Prostate gland (tissue), 2 donors: ENCODE measurements around the gene WDR13. TPM values are rescaled to one million over a fixed set of nuclear protein-coding genes. Genes with fewer than 3 reads are reported as not detected.

ENCODE experiments used
- DNase-seq: peaks from one replicate; pipeline ENCODE4 v3.0.0-alpha.2; 2019; ENCODE audit warnings: low spot score
- H3K27ac ChIP-seq, 2 donors: fragments of 200-600 bp; sonication (generic); 2 replicates each; pipeline ENCODE4 v1.5.1; 2017 to 2019
- H3K27me3 ChIP-seq: fragments of 200-600 bp; sonication (generic); replicated peaks from 2 replicates; pipeline ENCODE4 v1.5.1; 2019; ENCODE audit not compliant: insufficient read depth
- H3K36me3 ChIP-seq, 2 donors: fragments of 200-600 bp; sonication (generic); 1 replicate in 1 of 2; 2 replicates in 1 of 2; pipeline versions ENCODE4 v1.5.1 to v1.8.1; 2017 to 2019
- H3K4me1 ChIP-seq: fragments of 200-600 bp; sonication (generic); replicated peaks from 2 replicates; pipeline ENCODE4 v1.5.1; 2019
- H3K4me3 ChIP-seq, 2 donors: fragments of 200-600 bp; sonication (generic); 2 replicates each; pipeline ENCODE4 v1.5.1; 2017 to 2019
- H3K9me3 ChIP-seq: fragments of 200-600 bp; sonication (generic); 2 replicates; pipeline ENCODE4 v1.5.1; 2017
- POLR2A ChIP-seq: fragments of 450-650 bp; IDR thresholded peaks from one replicate; pipeline ENCODE4 v1.6.1; 2016; ENCODE audit warnings: antibody characterized with exemption, mild to moderate bottlenecking
- POLR2AphosphoS5 ChIP-seq: sonication (generic); formaldehyde crosslinking; IDR thresholded peaks from one replicate; pipeline ENCODE4 v1.6.1; 2017; ENCODE audit warnings: antibody characterized with exemption
- WGBS: methylation state at CpG from one replicate; pipeline ENCODE4 v1.1.5; 2018; 5-methylcytosine and 5-hydroxymethylcytosine counted together
- intact Hi-C: fragments of 100-400 bp; cut with DNase I; formaldehyde crosslinking; loops from one replicate; pipeline ENCODE4 v1.14.2; 2022
- total RNA-seq, 2 donors: library from RNA; depleted of rRNA; stranded (reverse); fragments of >200 nt; gene quantifications; one replicate each; pipeline ENCODE4 v1.1.0, GENCODE V29; 2016
- TF ChIP-seq, protein P1 (sequence below), 4 experiments: fragments of 200-600 bp in 2 of 4; fragments of 450-650 bp in 2 of 4; sonication (generic) in 2 of 4; IDR thresholded peaks; 1 replicate in 3 of 4; 2 replicates in 1 of 4; pipeline ENCODE4 v1.5.1; 2016 to 2019; ENCODE audit warnings: antibody characterized with exemption in 4 of 4, mild to moderate bottlenecking in 2 of 4, moderate library complexity in 2 of 4

Gene WDR13
- total RNA-seq, 2 donors from 2014 or later = 102 to 190 TPM

DNA sequence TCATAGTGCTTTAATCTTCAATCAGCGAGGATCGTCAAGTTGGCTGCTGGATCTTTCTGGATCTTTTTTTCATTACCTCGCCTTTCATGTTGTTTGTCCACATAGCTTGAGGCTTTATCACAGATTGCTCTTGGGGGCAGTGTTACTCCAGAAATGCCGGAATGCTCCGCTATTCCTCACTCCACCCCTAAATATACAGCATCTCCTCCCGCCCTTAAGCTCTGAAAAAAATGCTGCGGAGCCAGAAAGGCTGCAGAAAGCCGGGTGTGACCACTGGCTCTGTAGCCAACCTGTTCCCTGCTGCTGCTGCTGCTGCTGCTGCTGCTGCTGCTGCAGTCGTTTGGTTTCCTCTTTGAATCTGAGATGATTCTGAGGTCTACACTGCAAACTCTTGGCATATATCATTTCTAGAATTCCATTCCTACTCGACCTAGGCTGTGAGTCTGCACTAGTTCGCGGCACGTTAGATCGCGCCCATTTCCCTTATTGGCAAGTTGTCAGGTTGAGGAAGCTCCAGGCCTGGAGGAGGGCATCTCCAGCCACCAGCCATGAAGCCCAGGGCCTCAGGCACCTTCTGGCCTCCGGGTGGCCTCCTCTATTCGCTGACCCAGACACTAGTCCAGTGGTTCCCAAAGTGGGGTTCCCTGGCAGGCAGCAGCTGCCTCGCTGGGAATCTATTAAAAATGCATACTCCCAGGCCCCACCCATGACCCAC lies 34.2 kb downstream of the WDR13 start:
- no peak overlapping the region for H3K4me3 ChIP-seq

DNA sequence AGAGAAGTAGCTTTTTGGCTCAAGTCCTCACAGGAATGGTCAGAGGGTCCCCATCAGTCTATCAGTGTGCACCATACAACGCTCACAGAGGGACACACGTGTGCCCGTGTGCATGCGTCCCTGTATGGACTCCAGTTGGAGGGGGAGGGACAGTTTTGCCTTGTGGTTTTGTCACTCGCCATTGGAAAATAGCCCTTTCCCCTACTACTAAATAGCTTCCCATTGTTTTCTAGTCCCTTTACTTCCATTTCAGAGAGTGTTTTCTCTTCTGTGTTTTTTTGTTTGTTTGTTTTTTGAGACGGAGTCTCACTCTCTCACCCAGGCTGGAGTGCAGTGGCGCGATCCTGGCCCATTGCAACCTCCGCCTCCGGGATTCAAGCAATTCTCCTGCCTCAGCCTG lies 34.9 kb downstream of the WDR13 start:
- 57% methylated on average over 8 of the region's 10 CpGs for WGBS
- DNase-seq = no peak
- Histone ChIP-seq H3K27ac (no peak overlapping the region), H3K4me1 (no peaks in the 10 kb centered on the region), H3K27me3 (no peaks in the 10 kb centered on the region), H3K4me3 (no peak overlapping the region), H3K9me3 (no peaks in the 10 kb centered on the region), H3K36me3 (no peaks in the 10 kb centered on the region)
- TF ChIP-seq, protein P1, sequence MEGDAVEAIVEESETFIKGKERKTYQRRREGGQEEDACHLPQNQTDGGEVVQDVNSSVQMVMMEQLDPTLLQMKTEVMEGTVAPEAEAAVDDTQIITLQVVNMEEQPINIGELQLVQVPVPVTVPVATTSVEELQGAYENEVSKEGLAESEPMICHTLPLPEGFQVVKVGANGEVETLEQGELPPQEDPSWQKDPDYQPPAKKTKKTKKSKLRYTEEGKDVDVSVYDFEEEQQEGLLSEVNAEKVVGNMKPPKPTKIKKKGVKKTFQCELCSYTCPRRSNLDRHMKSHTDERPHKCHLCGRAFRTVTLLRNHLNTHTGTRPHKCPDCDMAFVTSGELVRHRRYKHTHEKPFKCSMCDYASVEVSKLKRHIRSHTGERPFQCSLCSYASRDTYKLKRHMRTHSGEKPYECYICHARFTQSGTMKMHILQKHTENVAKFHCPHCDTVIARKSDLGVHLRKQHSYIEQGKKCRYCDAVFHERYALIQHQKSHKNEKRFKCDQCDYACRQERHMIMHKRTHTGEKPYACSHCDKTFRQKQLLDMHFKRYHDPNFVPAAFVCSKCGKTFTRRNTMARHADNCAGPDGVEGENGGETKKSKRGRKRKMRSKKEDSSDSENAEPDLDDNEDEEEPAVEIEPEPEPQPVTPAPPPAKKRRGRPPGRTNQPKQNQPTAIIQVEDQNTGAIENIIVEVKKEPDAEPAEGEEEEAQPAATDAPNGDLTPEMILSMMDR (IDR thresholded peaks at IDR 0.05) = no peak
- TF ChIP-seq POLR2A = no peak
- no peak for TF ChIP-seq POLR2AphosphoS5
- intact Hi-C loops = no loop called here

More for the DNA sequence above, 34.2 kb downstream of the WDR13 start:
- DNase-seq = peak; percentile 69
- H3K9me3 ChIP-seq = no peaks in the 10 kb centered on the region
- peak; percentile 80 for TF ChIP-seq POLR2AphosphoS5
- TF ChIP-seq, protein P1 (IDR thresholded peaks at IDR 0.05) = peak in 3 of 4 experiments; percentile 23 to 65 (median 57)
- no peak for TF ChIP-seq POLR2A
- 0% methylated on average over 9 of the region's 18 CpGs for WGBS
- H3K36me3 ChIP-seq = no peaks in the 10 kb centered on the region
- intact Hi-C loops = no loop called here
- H3K4me1 ChIP-seq = no peaks in the 10 kb centered on the region
- no peaks in the 10 kb centered on the region for H3K27me3 ChIP-seq
- H3K27ac ChIP-seq = no peak overlapping the region

DNA sequence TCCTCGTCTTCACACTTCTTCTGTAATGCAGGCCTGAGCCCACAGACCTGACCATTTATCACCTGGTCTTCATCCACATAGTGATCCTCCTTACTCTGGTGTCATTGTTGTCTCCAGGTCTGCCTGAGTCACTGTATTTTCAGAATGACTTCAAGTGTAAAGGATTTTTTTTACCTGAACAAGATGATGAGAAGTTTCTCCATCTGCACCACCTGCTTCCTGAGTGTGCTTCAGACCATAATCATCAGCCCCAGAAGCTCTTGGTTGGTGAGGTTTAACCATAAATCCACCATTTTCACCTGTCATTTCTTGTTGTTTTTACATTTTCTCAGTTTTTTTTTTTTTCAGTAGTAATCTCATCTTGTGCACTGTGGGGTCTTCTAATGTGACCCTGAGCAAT lies 39.0 kb downstream of the WDR13 start:
- intact Hi-C loops = no loop called here
- WGBS = 68% methylated on average over 1 of the region's 1 CpG
- H3K9me3 ChIP-seq = no peaks in the 10 kb centered on the region
- no peaks in the 10 kb centered on the region for H3K36me3 ChIP-seq
- H3K4me3 ChIP-seq = no peak overlapping the region
- TF ChIP-seq POLR2A (no peak), POLR2AphosphoS5 (no peak)
- TF ChIP-seq, protein P1 (IDR thresholded peaks at IDR 0.05) = no peak
- no peaks in the 10 kb centered on the region for H3K27me3 ChIP-seq
- no peak overlapping the region for H3K27ac ChIP-seq
- H3K4me1 ChIP-seq = no peaks in the 10 kb centered on the region
- no peak for DNase-seq

DNA sequence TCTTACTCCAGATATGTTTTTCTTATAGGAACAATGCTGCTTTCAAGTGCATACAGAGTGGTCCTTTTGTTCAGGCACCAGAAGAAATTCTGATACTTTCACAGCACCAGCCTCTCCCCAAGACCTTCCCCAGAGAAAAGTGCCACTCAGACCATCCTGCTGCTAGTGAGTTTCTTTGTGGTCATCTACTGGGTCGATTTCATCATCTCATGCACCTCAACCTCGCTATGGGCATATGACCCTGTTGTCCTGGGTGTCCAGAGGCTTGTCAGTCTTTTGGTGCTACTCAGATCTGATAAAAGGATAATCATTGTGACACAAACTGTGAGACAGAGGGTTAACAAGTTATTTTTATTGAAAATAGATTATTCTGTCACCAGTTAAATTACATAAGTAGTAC lies 39.5 kb downstream of the WDR13 start:
- H3K9me3 ChIP-seq = no peaks in the 10 kb centered on the region
- no peaks in the 10 kb centered on the region for H3K4me1 ChIP-seq
- intact Hi-C loops = no loop called here
- no peaks in the 10 kb centered on the region for H3K27me3 ChIP-seq
- TF ChIP-seq POLR2AphosphoS5 (no peak), POLR2A (no peak)
- TF ChIP-seq, protein P1 (IDR thresholded peaks at IDR 0.05) = no peak
- no peak overlapping the region for H3K4me3 ChIP-seq
- no peaks in the 10 kb centered on the region for H3K36me3 ChIP-seq
- no peak overlapping the region for H3K27ac ChIP-seq
- DNase-seq = no peak
- WGBS = 67% methylated on average over 2 of the region's 2 CpGs

DNA sequence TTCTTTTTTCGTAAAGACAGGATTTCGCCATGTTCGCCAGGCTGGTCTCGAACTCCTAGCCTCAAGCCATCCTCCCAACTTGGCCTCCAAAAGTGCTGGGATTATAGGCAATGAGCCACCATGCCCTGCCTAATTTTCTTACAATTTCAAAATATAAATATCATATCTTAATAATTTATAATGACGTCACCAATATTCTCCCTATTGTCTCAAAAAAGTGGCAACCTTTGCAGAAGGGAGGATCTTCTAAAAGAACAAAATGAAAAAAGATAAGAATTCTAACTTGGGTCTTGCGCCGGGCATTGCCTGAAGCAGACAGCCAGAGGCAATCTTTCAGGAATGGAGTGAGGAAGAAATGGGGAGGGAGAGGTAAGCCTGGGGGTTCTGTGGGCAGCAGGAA lies 48.4 kb downstream of the WDR13 start:
- H3K27me3 ChIP-seq = no peaks in the 10 kb centered on the region
- H3K36me3 ChIP-seq = no peaks in the 10 kb centered on the region
- TF ChIP-seq POLR2AphosphoS5 = no peak
- TF ChIP-seq, protein P1 (IDR thresholded peaks at IDR 0.05) = no peak
- no peak for TF ChIP-seq POLR2A
- DNase-seq = no peak
- H3K4me1 ChIP-seq = no peaks in the 10 kb centered on the region
- intact Hi-C loops = no loop called here
- no peak overlapping the region for H3K27ac ChIP-seq
- H3K4me3 ChIP-seq = no peak overlapping the region
- WGBS = 90% methylated on average over 7 of the region's 7 CpGs
- H3K9me3 ChIP-seq = no peaks in the 10 kb centered on the region
